Keratinocyte (primary cell): ENCODE data around the gene TNFAIP8. TPM values are rescaled to one million over a fixed set of nuclear protein-coding genes. Genes with fewer than 3 reads are reported as not detected.

ENCODE experiments used
- DNase-seq: peaks from one replicate; pipeline ENCODE4 v3.0.0-alpha.2; 2011; ENCODE audit warnings: low read depth, missing footprints, low spot score
- FAIRE-seq: peaks from 2 replicates; lab custom pipeline; 2011; peaks lifted over from hg19 to GRCh38; lab: Jason Lieb, UNC
- H2AFZ ChIP-seq: 2 replicates; pipeline ENCODE4 v1.6.0; 2012; ENCODE audit warnings: low read length, control low read depth, inconsistent platforms; ENCODE audit not compliant: control insufficient read depth
- H3K27ac ChIP-seq: 2 replicates; pipeline ENCODE4 v1.5.1; 2011; ENCODE audit warnings: low read length; ENCODE audit not compliant: control insufficient read depth, insufficient read depth
- H3K27me3 ChIP-seq: 3 replicates; pipeline ENCODE4 v1.6.0; 2011; ENCODE audit warnings: low read length; ENCODE audit not compliant: control insufficient read depth, insufficient read depth; ENCODE audit errors: extremely low read depth
- H3K36me3 ChIP-seq, 2 experiments: 2 replicates in 1 of 2; 3 replicates in 1 of 2; pipeline ENCODE4 v1.5.1; 2011; ENCODE audit warnings: low read length in 2 of 2, mild to moderate bottlenecking in 1 of 2; ENCODE audit not compliant: control insufficient read depth in 2 of 2, insufficient read depth in 2 of 2; ENCODE audit errors: extremely low read depth in 1 of 2
- H3K4me1 ChIP-seq: 3 replicates; pipeline ENCODE4 v1.5.1; 2011; ENCODE audit warnings: low read length; ENCODE audit not compliant: control insufficient read depth, insufficient read depth; ENCODE audit errors: extremely low read depth
- H3K4me2 ChIP-seq: 3 replicates; pipeline ENCODE4 v1.6.0; 2011; ENCODE audit warnings: low read depth, low read length; ENCODE audit not compliant: control insufficient read depth, insufficient read depth; ENCODE audit errors: extremely low read depth
- H3K4me3 ChIP-seq, 3 experiments: fragments of 200-600 bp in 1 of 3; sonication (generic) in 1 of 3; 2 replicates in 2 of 3; 3 replicates in 1 of 3; pipeline ENCODE4 v1.5.1; 2011 to 2016; ENCODE audit warnings: low read length in 3 of 3, mild to moderate bottlenecking in 3 of 3, control low read depth in 2 of 3, inconsistent platforms in 1 of 3, low read depth in 1 of 3, mixed read lengths in 1 of 3, mixed run types in 1 of 3, moderate library complexity in 1 of 3; ENCODE audit not compliant: control insufficient read depth in 2 of 3, insufficient read depth in 2 of 3; ENCODE audit errors: extremely low read depth in 1 of 3
- H3K79me2 ChIP-seq: 2 replicates; pipeline ENCODE4 v1.6.0; 2012; ENCODE audit warnings: low read length; ENCODE audit not compliant: control insufficient read depth, insufficient read depth
- H3K9ac ChIP-seq: 3 replicates; pipeline ENCODE4 v1.6.0; 2011; ENCODE audit warnings: low read length; ENCODE audit not compliant: control insufficient read depth, insufficient read depth; ENCODE audit errors: extremely low read depth
- H3K9me1 ChIP-seq: 3 replicates; pipeline ENCODE4 v1.6.0; 2011; ENCODE audit warnings: low read length; ENCODE audit not compliant: control insufficient read depth, insufficient read depth; ENCODE audit errors: extremely low read depth
- H3K9me3 ChIP-seq: 2 replicates; pipeline ENCODE4 v1.5.1; 2012; ENCODE audit warnings: low read depth, low read length; ENCODE audit not compliant: control insufficient read depth
- H4K20me1 ChIP-seq: 3 replicates; pipeline ENCODE4 v1.6.0; 2011; ENCODE audit warnings: low read length; ENCODE audit not compliant: control insufficient read depth, insufficient read depth; ENCODE audit errors: extremely low read depth
- CTCF ChIP-seq, 3 experiments: IDR thresholded peaks in 1 of 3; conservative IDR thresholded peaks in 1 of 3; optimal IDR thresholded peaks in 1 of 3; 2 replicates in 2 of 3; 3 replicates in 1 of 3; pipeline versions ENCODE3 to v1.5.1; 2011; ENCODE audit warnings: low read length in 3 of 3, mild to moderate bottlenecking in 3 of 3, moderate library complexity in 2 of 3, control low read depth in 1 of 3, inconsistent platforms in 1 of 3; ENCODE audit not compliant: insufficient read depth in 2 of 3; ENCODE audit errors: extremely low read depth in 1 of 3
- EZH2 ChIP-seq: IDR thresholded peaks from one replicate; pipeline ENCODE4 v1.6.1; 2012; ENCODE audit warnings: inconsistent platforms, mild to moderate bottlenecking, low read length, moderate library complexity
- dilution Hi-C: fragments of 300-500 bp; cut with MboI; formaldehyde crosslinking; loops from one replicate; pipeline ENCODE4 v1.7.0; 2020; ENCODE audit warnings: low sequenced_read_pairs; ENCODE audit not compliant: extremely low pct_ligation_motif_present
- polyA plus RNA-seq, 5 experiments: library from polyadenylated mRNA; depleted of rRNA in 3 of 5; stranded (reverse) in 3 of 5; stranded (forward) in 1 of 5; unstranded in 1 of 5; fragments of >200 nt; gene quantifications; 1 replicate in 1 of 5; 2 replicates in 3 of 5; 3 replicates in 1 of 5; pipeline versions ENCODE4 v1.2.1 to v1.2.3, GENCODE V29; 2011 to 2012; ENCODE audit warnings: missing spikeins in 2 of 5, low read depth in 1 of 5, low replicate concordance in 1 of 5

Gene TNFAIP8
- polyA plus RNA-seq, 1 donor (not counting 4 experiments of a cell fraction or from before 2014, with no cell fraction given), result 20.8 TPM

- Histone ChIP-seq H3K9ac (no peak overlapping the region), H3K79me2 (peaks cover 4% of the 10 kb centered on the region), H3K4me2 (peak overlapping the region; percentile 14), H2AFZ (no peak overlapping the region), H3K4me1 (peaks cover 43% of the 10 kb centered on the region), H3K27ac (peak overlapping the region; percentile 66), H3K4me3 (no peak overlapping the region), H3K9me1 (peaks cover 1% of the 10 kb centered on the region), H3K27me3 (no peaks in the 10 kb centered on the region), H4K20me1 (no peaks in the 10 kb centered on the region), H3K36me3 (no peaks in the 10 kb centered on the region), H3K9me3 (no peaks in the 10 kb centered on the region)
- TF ChIP-seq CTCF (optimal IDR thresholded peaks at IDR 0.05 in 1 of 3, IDR thresholded peaks at IDR 0.05 in 1 of 3, conservative IDR thresholded peaks at IDR 0.05 in 1 of 3; ENCODE audit: extremely low read depth in 1 of 3, insufficient read depth in 2 of 3, low read length in 3 of 3) (no peak), EZH2 (no peak)
- DNase-seq, result no peak
- dilution Hi-C loops, result no loop called here
- no peak for FAIRE-seq
Observed at GRCh38 chr5:119368238-119368630, 12.4 kb downstream of the TNFAIP8 start.

- Histone ChIP-seq H4K20me1 (no peaks in the 10 kb centered on the region), H3K9ac (no peak overlapping the region), H3K27ac (no peak overlapping the region), H3K4me2 (no peak overlapping the region), H3K4me3 (no peak overlapping the region), H2AFZ (no peak overlapping the region), H3K36me3 (no peaks in the 10 kb centered on the region), H3K79me2 (peaks cover 4% of the 10 kb centered on the region), H3K9me1 (no peaks in the 10 kb centered on the region), H3K9me3 (no peaks in the 10 kb centered on the region), H3K4me1 (peaks cover 27% of the 10 kb centered on the region), H3K27me3 (no peaks in the 10 kb centered on the region)
- DNase-seq, result no peak
- TF ChIP-seq EZH2, result no peak
- no peak for TF ChIP-seq CTCF (optimal IDR thresholded peaks at IDR 0.05 in 1 of 3, IDR thresholded peaks at IDR 0.05 in 1 of 3, conservative IDR thresholded peaks at IDR 0.05 in 1 of 3; ENCODE audit: extremely low read depth in 1 of 3, insufficient read depth in 2 of 3, low read length in 3 of 3)
- dilution Hi-C loops, result no loop called here
- FAIRE-seq, result no peak
Observed at GRCh38 chr5:119370486-119370885, 14.7 kb downstream of the TNFAIP8 start.
